Muscle of leg (tissue), 11 donors: ENCODE results near the gene DIP2C. TPM values are rescaled to one million over a fixed set of nuclear protein-coding genes. Genes with fewer than 3 reads are reported as not detected.
"Not testable (repeated sequence)": the region's sequence is repeated elsewhere in the genome, so short reads cannot be mapped to it uniquely, and the experiment has no call there.

Experiments
- DNase-seq: peaks from one replicate; pipeline ENCODE4 v3.0.0; 2013
- H3K27ac ChIP-seq: one replicate; pipeline ENCODE4 v1.5.1; 2013; ENCODE audit warnings: mild to moderate bottlenecking, low read length, control low read depth
- H3K27me3 ChIP-seq: one replicate; pipeline ENCODE4 v1.6.1; 2013; ENCODE audit warnings: low read length; ENCODE audit not compliant: control insufficient read depth, insufficient read depth
- H3K36me3 ChIP-seq: one replicate; pipeline ENCODE4 v1.6.1; 2013; ENCODE audit warnings: low read length; ENCODE audit not compliant: control insufficient read depth, insufficient read depth
- H3K4me1 ChIP-seq: one replicate; pipeline ENCODE4 v1.6.1; 2013; ENCODE audit warnings: low read length; ENCODE audit not compliant: control insufficient read depth, insufficient read depth
- H3K4me3 ChIP-seq: one replicate; pipeline ENCODE4 v1.5.1; 2013; ENCODE audit warnings: low read length, control low read depth
- H3K9me3 ChIP-seq: replicated peaks from 2 replicates; pipeline ENCODE4 v1.6.1; 2013; ENCODE audit warnings: low read depth, low read length; ENCODE audit not compliant: control insufficient read depth
- WGBS: methylation state at CpG from one replicate; pipeline ENCODE4 v1.1.5; 2013; ENCODE audit warnings: missing lambda C conversion rate; ENCODE audit not compliant: insufficient coverage; 5-methylcytosine and 5-hydroxymethylcytosine counted together
- polyA plus RNA-seq, 8 donors: library from polyadenylated mRNA; unstranded; fragments of 120-200 nt; gene quantifications; one replicate each; pipeline versions ENCODE4 v1.2.1 to v1.2.3, GENCODE V29; 2013; ENCODE audit warnings: inconsistent platforms in 1 of 8, low replicate concordance in 1 of 8; ENCODE audit not compliant: insufficient read length in 8 of 8, insufficient read depth in 1 of 8
- total RNA-seq: library from RNA; stranded (reverse); fragments of 120-200 nt; gene quantifications from one replicate; pipeline ENCODE4 v1.2.4, GENCODE V29; 2013

The DIP2C gene
- total and polyA plus RNA-seq, 9 donors: 15.1 to 30.8 (median 24.8) TPM

GRCh38 chr10:687583-688311 lies 1.7 kb downstream of the DIP2C start:
- no peaks in the 10 kb centered on the region for H3K27me3 ChIP-seq
- peak overlapping the region; percentile 82 for H3K4me3 ChIP-seq
- WGBS: 61% methylated on average over 18 of the region's 21 CpGs

GRCh38 chr10:686155-686931 lies 3.1 kb downstream of the DIP2C start:
- peaks cover 5% of the 10 kb centered on the region for H3K36me3 ChIP-seq
- no peak overlapping the region for H3K4me3 ChIP-seq
- no peaks in the 10 kb centered on the region for H3K9me3 ChIP-seq
- 89% methylated on average over 19 of the region's 19 CpGs for WGBS
- no peak for DNase-seq
- H3K27ac ChIP-seq: peak overlapping the region; percentile 62
- H3K4me1 ChIP-seq: peaks cover 53% of the 10 kb centered on the region
- H3K27me3 ChIP-seq: no peaks in the 10 kb centered on the region

More at GRCh38 chr10:687583-688311, 1.7 kb downstream of the DIP2C start:
- peaks cover 45% of the 10 kb centered on the region for H3K4me1 ChIP-seq
- no peaks in the 10 kb centered on the region for H3K9me3 ChIP-seq
- peak overlapping the region; percentile 79 for H3K27ac ChIP-seq
- no peak for DNase-seq
- peaks cover 5% of the 10 kb centered on the region for H3K36me3 ChIP-seq

GRCh38 chr10:685613-686012 lies 3.9 kb downstream of the DIP2C start:
- no peaks in the 10 kb centered on the region for H3K27me3 ChIP-seq
- H3K4me1 ChIP-seq: peaks cover 57% of the 10 kb centered on the region
- 100% methylated on average over 3 of the region's 7 CpGs for WGBS
- H3K9me3 ChIP-seq: no peaks in the 10 kb centered on the region
- DNase-seq: no peak
- H3K4me3 ChIP-seq: no peak overlapping the region
- no peak overlapping the region for H3K27ac ChIP-seq
- H3K36me3 ChIP-seq: peaks cover 5% of the 10 kb centered on the region

GRCh38 chr10:683448-684071 lies 5.9 kb downstream of the DIP2C start:
- WGBS: 67% methylated on average over 19 of the region's 23 CpGs
- no peak for DNase-seq
- H3K27me3 ChIP-seq: no peaks in the 10 kb centered on the region
- H3K27ac ChIP-seq: no peak overlapping the region
- H3K36me3 ChIP-seq: peaks cover 5% of the 10 kb centered on the region
- H3K9me3 ChIP-seq: no peaks in the 10 kb centered on the region
- peaks cover 62% of the 10 kb centered on the region for H3K4me1 ChIP-seq
- no peak overlapping the region for H3K4me3 ChIP-seq

- Histone ChIP-seq H3K9me3 (no peaks in the 10 kb centered on the region), H3K4me1 (peaks cover 60% of the 10 kb centered on the region), H3K27me3 (no peaks in the 10 kb centered on the region), H3K27ac (no peak overlapping the region), H3K36me3 (peaks cover 5% of the 10 kb centered on the region), H3K4me3 (no peak overlapping the region)
- DNase-seq: no peak
- 66% methylated on average over 4 of the region's 14 CpGs for WGBS
These were observed 6.5 kb downstream of the DIP2C start for GRCh38 chr10:682931-683447.

- Histone ChIP-seq H3K27me3 (no peaks in the 10 kb centered on the region), H3K36me3 (no peaks in the 10 kb centered on the region), H3K27ac (no peak overlapping the region), H3K4me3 (no peak overlapping the region), H3K4me1 (peaks cover 56% of the 10 kb centered on the region), H3K9me3 (no peaks in the 10 kb centered on the region)
- 84% methylated on average over 7 of the region's 9 CpGs for WGBS
- no peak for DNase-seq
These were observed 7.7 kb downstream of the DIP2C start for GRCh38 chr10:681670-682318.

- Histone ChIP-seq H3K9me3 (no peaks in the 10 kb centered on the region), H3K27me3 (no peaks in the 10 kb centered on the region), H3K27ac (peak overlapping the region; percentile 64), H3K36me3 (no peaks in the 10 kb centered on the region), H3K4me3 (no peak overlapping the region), H3K4me1 (peaks cover 52% of the 10 kb centered on the region)
- no peak for DNase-seq
- 87% methylated on average over 12 of the region's 12 CpGs for WGBS
These were observed 8.7 kb downstream of the DIP2C start for GRCh38 chr10:680745-681144.

- Histone ChIP-seq H3K9me3 (no peaks in the 10 kb centered on the region), H3K36me3 (no peaks in the 10 kb centered on the region), H3K4me1 (peaks cover 52% of the 10 kb centered on the region), H3K27ac (peak overlapping the region; percentile 85), H3K4me3 (no peak overlapping the region), H3K27me3 (no peaks in the 10 kb centered on the region)
- 34% methylated on average over 11 of the region's 11 CpGs for WGBS
- peak; percentile 80 for DNase-seq
These were observed 9.3 kb downstream of the DIP2C start for GRCh38 chr10:680146-680545.

- WGBS: 95% methylated on average over 7 of the region's 15 CpGs
- H3K4me3 ChIP-seq: no peak overlapping the region
- H3K36me3 ChIP-seq: no peaks in the 10 kb centered on the region
- H3K27me3 ChIP-seq: no peaks in the 10 kb centered on the region
- peaks cover 52% of the 10 kb centered on the region for H3K4me1 ChIP-seq
- H3K9me3 ChIP-seq: no peaks in the 10 kb centered on the region
- no peak for DNase-seq
- peak overlapping the region; percentile 85 for H3K27ac ChIP-seq
These were observed 9.9 kb downstream of the DIP2C start for GRCh38 chr10:679556-679955.

GRCh38 chr10:678662-679005 lies 10.8 kb downstream of the DIP2C start:
- WGBS: no CpG with 5 or more reads among the region's 24 CpGs
- not testable (repeated sequence) for H3K9me3 ChIP-seq, H3K27me3 ChIP-seq, H3K4me3 ChIP-seq, H3K36me3 ChIP-seq, H3K27ac ChIP-seq, DNase-seq
- peaks cover 43% of the 10 kb centered on the region for H3K4me1 ChIP-seq
